Measurements from ENCODE around the gene PLSCR5. TPM values are rescaled to one million over a fixed set of nuclear protein-coding genes. Genes with fewer than 3 reads are reported as not detected.

PLSCR5 gene
- polyA plus RNA-seq, 1 of the 3 experiments (the other 2 are of a cell fraction): not detected

- POLR2A ChIA-PET: no interaction called here
- Histone ChIP-seq H3K9me3 (no peaks in the 10 kb centered on the region), H3K9me2 (no peaks in the 10 kb centered on the region), H3K27ac (ENCODE audit: low read depth in 2 of 2, low read length in 1 of 2) (no peak overlapping the region), H3K79me2 (ENCODE audit: insufficient read depth) (no peaks in the 10 kb centered on the region), H2AFZ (ENCODE audit: low read depth) (no peak overlapping the region), H3K9ac (no peak overlapping the region), H3K4me2 (no peak overlapping the region), H3K27me3 (ENCODE audit: insufficient read depth) (no peaks in the 10 kb centered on the region), H3F3A (replicated peaks; ENCODE audit: insufficient read depth) (no peaks in the 10 kb centered on the region), H3K4me3 (ENCODE audit: low read depth in 2 of 2, low read length in 1 of 2) (no peak overlapping the region), H3K36me3 (replicated peaks in 1 of 2; ENCODE audit: control insufficient read depth in 1 of 2, insufficient read depth in 2 of 2, low read length in 1 of 2) (no peaks in the 10 kb centered on the region), H3K4me1 (ENCODE audit: control insufficient read depth in 1 of 2, insufficient read depth in 2 of 2, low read depth in 1 of 2, low read length in 1 of 2) (no peaks in the 10 kb centered on the region), H4K20me1 (ENCODE audit: insufficient read depth) (no peaks in the 10 kb centered on the region)
- TF ChIP-seq EP300 (IDR thresholded peaks at IDR 0.05; ENCODE audit: borderline replicate concordance in 1 of 2, low read depth in 1 of 2, low read length in 1 of 2): no peak
- no peak for TF ChIP-seq FOSL2 (IDR thresholded peaks at IDR 0.05; ENCODE audit: borderline replicate concordance, low read depth)
- TF ChIP-seq, protein P1, sequence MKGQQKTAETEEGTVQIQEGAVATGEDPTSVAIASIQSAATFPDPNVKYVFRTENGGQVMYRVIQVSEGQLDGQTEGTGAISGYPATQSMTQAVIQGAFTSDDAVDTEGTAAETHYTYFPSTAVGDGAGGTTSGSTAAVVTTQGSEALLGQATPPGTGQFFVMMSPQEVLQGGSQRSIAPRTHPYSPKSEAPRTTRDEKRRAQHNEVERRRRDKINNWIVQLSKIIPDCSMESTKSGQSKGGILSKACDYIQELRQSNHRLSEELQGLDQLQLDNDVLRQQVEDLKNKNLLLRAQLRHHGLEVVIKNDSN (IDR thresholded peaks at IDR 0.05; ENCODE audit: borderline replicate concordance, low read depth): no peak
- no peak for TF ChIP-seq JUND (IDR thresholded peaks at IDR 0.05)
- no peak for TF ChIP-seq SMC3 (IDR thresholded peaks at IDR 0.05; ENCODE audit: low read depth, low read length)
- no peak for TF ChIP-seq POLR2AphosphoS5 (IDR thresholded peaks at IDR 0.05; ENCODE audit: low read depth, low read length)
- TF ChIP-seq CHD2 (IDR thresholded peaks at IDR 0.05; ENCODE audit: low read length, partially characterized antibody): no peak
- WGBS (ENCODE audit: low lambda C conversion rate): 15% methylated on average over 2 of the region's 2 CpGs
- CTCF ChIA-PET: no interaction called here
- DNase-seq: no peak
Measured at GRCh38 chr3:146558781-146559180, 46.4 kb downstream of the PLSCR5 start.

DNA sequence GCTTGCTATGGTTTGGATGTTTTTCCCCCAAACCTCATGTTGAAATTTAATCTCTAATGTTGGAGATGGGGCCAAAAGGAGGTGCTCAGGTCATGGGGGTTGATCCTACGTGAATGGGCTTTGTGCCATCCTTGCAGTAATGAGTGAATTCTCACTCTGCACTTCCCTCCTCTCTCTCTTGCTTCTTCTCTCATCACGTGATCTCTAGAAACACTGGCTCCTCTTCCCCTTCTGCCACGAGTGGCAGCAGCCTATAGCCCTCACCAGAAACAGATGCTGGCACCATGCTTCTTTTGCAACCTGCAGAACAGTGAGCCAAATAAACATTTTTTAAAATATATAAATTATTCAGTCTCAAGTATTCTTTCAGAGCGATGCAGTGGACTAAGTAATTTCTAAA is 47.4 kb downstream of the PLSCR5 start:
- Histone ChIP-seq H3K9ac (no peak overlapping the region), H3K36me3 (replicated peaks in 1 of 2; ENCODE audit: control insufficient read depth in 1 of 2, insufficient read depth in 2 of 2, low read length in 1 of 2) (no peaks in the 10 kb centered on the region), H3K27me3 (ENCODE audit: insufficient read depth) (no peaks in the 10 kb centered on the region), H3K27ac (ENCODE audit: low read depth in 2 of 2, low read length in 1 of 2) (no peak overlapping the region), H3K4me2 (no peak overlapping the region), H2AFZ (ENCODE audit: low read depth) (no peak overlapping the region), H3K4me3 (ENCODE audit: low read depth in 2 of 2, low read length in 1 of 2) (no peak overlapping the region), H3K79me2 (ENCODE audit: insufficient read depth) (no peaks in the 10 kb centered on the region), H3K9me2 (no peaks in the 10 kb centered on the region), H3F3A (replicated peaks; ENCODE audit: insufficient read depth) (no peaks in the 10 kb centered on the region), H4K20me1 (ENCODE audit: insufficient read depth) (no peaks in the 10 kb centered on the region), H3K4me1 (ENCODE audit: control insufficient read depth in 1 of 2, insufficient read depth in 2 of 2, low read depth in 1 of 2, low read length in 1 of 2) (no peaks in the 10 kb centered on the region), H3K9me3 (no peaks in the 10 kb centered on the region)
- TF ChIP-seq PBX3 (IDR thresholded peaks at IDR 0.05): no peak
- TF ChIP-seq TCF12 (IDR thresholded peaks at IDR 0.05): no peak
- TF ChIP-seq, protein P2, sequence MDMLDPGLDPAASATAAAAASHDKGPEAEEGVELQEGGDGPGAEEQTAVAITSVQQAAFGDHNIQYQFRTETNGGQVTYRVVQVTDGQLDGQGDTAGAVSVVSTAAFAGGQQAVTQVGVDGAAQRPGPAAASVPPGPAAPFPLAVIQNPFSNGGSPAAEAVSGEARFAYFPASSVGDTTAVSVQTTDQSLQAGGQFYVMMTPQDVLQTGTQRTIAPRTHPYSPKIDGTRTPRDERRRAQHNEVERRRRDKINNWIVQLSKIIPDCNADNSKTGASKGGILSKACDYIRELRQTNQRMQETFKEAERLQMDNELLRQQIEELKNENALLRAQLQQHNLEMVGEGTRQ (IDR thresholded peaks at IDR 0.05; ENCODE audit: borderline replicate concordance, low read depth, low read length): no peak
- TF ChIP-seq SIN3A (IDR thresholded peaks at IDR 0.05; ENCODE audit: borderline replicate concordance, low read depth, low read length): no peak
- no peak for TF ChIP-seq FOXM1 (IDR thresholded peaks at IDR 0.05; ENCODE audit: low read depth)
- no peak for TF ChIP-seq ZBTB33 (IDR thresholded peaks at IDR 0.05; ENCODE audit: borderline replicate concordance, low read depth)
- no peak for TF ChIP-seq TEAD4 (IDR thresholded peaks at IDR 0.05; ENCODE audit: borderline replicate concordance, insufficient read depth)
- no peak for TF ChIP-seq CTCF (IDR thresholded peaks at IDR 0.05)
- no peak for TF ChIP-seq FOSL2 (IDR thresholded peaks at IDR 0.05; ENCODE audit: borderline replicate concordance, low read depth)
- TF ChIP-seq YY1 (IDR thresholded peaks at IDR 0.05; ENCODE audit: low read depth): no peak
- no peak for TF ChIP-seq ELF1 (IDR thresholded peaks at IDR 0.05)
- TF ChIP-seq MXI1 (IDR thresholded peaks at IDR 0.05; ENCODE audit: low read depth, low read length): no peak
- TF ChIP-seq RXRA (IDR thresholded peaks at IDR 0.05; ENCODE audit: borderline replicate concordance, low read depth): no peak
- ChIA-PET CTCF (no interaction called here), POLR2A (no interaction called here)
- DNase-seq: no peak
- WGBS (ENCODE audit: low lambda C conversion rate): 8% methylated on average over 4 of the region's 4 CpGs

Data from SK-N-SH (cell line).